Ishikawa (cell line): ENCODE data around the gene ADAMTS12.

Source experiments
- CEBPB ChIP-seq: IDR thresholded peaks from 2 replicates; pipeline ENCODE4 v1.6.1; 2012
- EGR1 ChIP-seq: IDR thresholded peaks from 2 replicates; pipeline ENCODE4 v1.6.1; 2012
- EP300 ChIP-seq: IDR thresholded peaks from 2 replicates; pipeline ENCODE4 v1.6.1; 2012; ENCODE audit warnings: borderline replicate concordance
- FOXM1 ChIP-seq: IDR thresholded peaks from 2 replicates; pipeline ENCODE4 v1.6.1; 2012; ENCODE audit warnings: low read depth, borderline replicate concordance
- NFIC ChIP-seq: IDR thresholded peaks from 2 replicates; pipeline ENCODE4 v1.6.1; 2012
- RAD21 ChIP-seq: IDR thresholded peaks from 2 replicates; pipeline ENCODE4 v1.6.1; 2012; ENCODE audit warnings: low read depth
- REST ChIP-seq: IDR thresholded peaks from 2 replicates; pipeline ENCODE4 v1.6.1; 2012; ENCODE audit warnings: low read depth, mild to moderate bottlenecking
- TAF1 ChIP-seq: IDR thresholded peaks from 2 replicates; pipeline ENCODE4 v1.6.1; 2012; ENCODE audit warnings: low read depth, mild to moderate bottlenecking
- TCF12 ChIP-seq: IDR thresholded peaks from 2 replicates; pipeline ENCODE4 v1.6.1; 2012; ENCODE audit warnings: low read depth
- TEAD4 ChIP-seq: IDR thresholded peaks from 2 replicates; pipeline ENCODE4 v1.6.1; 2012
- YY1 ChIP-seq: IDR thresholded peaks from 2 replicates; pipeline ENCODE4 v1.6.1; 2012; ENCODE audit warnings: low read depth
- ZBTB7A ChIP-seq: IDR thresholded peaks from 2 replicates; pipeline ENCODE4 v1.6.1; 2012; ENCODE audit warnings: low read depth

DNA sequence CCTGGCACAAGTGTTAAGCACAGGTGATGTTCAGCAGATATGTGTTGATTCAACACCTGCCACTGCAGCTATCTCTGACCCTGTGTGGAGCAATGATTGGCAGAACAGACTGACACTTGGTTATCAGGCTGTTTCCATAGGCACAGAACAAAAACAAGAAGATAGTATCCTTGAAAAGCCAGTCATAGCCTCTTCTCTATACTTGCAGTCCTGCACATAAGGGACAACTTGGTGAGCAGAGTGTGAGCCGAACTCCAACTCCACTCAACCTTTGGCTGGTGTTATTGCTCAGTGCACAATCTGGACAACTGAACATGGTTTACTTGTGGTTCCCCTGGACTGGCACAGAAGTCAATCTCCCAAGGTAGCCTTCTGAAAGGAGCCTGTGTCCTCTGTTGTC is 99.2 kb downstream of the ADAMTS12 start:
- TF ChIP-seq RAD21 (no peak), NFIC (no peak), REST (no peak), CEBPB (no peak), EGR1 (no peak), EP300 (no peak), ZBTB7A (no peak), YY1 (no peak), TEAD4 (no peak), FOXM1 (no peak), TCF12 (no peak), TAF1 (no peak)
